Keratinocyte (primary cell): ENCODE data around the gene DGKQ.

Experiments used
- CTCF ChIP-seq, 3 experiments: IDR thresholded peaks in 1 of 3; conservative IDR thresholded peaks in 1 of 3; optimal IDR thresholded peaks in 1 of 3; 2 replicates in 2 of 3; 3 replicates in 1 of 3; pipeline versions ENCODE3 to v1.5.1; 2011; ENCODE audit warnings: low read length in 3 of 3, mild to moderate bottlenecking in 3 of 3, moderate library complexity in 2 of 3, control low read depth in 1 of 3, inconsistent platforms in 1 of 3; ENCODE audit not compliant: insufficient read depth in 2 of 3; ENCODE audit errors: extremely low read depth in 1 of 3
- EZH2 ChIP-seq: IDR thresholded peaks from one replicate; pipeline ENCODE4 v1.6.1; 2012; ENCODE audit warnings: inconsistent platforms, mild to moderate bottlenecking, low read length, moderate library complexity

DNA sequence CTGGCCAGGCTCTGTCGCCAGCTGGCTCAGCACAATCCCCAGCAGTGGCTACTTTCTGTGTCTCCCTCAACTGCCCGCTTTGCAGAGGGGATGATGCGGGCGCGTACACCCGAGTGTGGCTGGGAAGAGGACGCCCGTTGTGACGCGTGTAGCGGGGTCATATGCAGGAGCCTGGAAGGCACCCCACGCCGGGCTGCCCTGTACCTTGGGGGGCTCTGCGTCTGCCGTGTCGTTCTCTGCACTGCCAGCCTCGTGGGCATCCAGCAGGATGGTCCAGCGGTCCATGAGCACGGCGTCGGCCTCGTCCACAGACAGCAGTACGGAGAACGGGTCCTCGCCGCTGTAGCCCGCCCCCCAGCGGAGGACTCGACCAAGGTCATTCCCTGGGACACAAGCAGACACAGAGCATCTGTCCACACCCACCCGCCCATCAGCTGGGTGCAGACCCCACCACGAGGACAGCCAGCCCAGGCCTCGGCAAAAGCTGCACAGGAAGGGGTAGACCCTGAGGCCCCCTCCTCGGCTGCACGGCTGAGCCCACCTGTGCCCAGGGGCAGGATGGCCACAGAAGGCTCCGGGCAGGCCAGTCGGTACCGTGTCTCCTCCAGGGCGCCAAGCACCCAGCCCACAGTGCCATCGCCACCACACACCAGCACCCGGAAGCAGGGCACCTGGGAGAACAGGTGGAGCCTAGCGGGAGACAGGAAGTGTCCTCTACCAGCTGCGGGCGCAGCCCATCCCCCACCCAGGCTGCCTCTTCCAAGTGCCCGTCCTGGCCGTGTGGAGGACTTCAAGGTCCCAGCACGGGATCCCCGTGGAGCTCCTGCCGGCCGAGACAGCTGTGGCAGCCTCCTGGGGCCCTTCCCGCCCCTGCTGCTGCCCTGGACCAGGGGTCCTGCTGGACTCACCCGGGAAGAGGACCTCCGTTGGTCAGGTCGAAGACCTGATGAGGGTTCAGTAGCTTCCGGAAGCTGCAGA is 10.8 kb downstream of the DGKQ start:
- TF ChIP-seq CTCF (optimal IDR thresholded peaks at IDR 0.05 in 1 of 3, IDR thresholded peaks at IDR 0.05 in 1 of 3, conservative IDR thresholded peaks at IDR 0.05 in 1 of 3; ENCODE audit: extremely low read depth in 1 of 3, insufficient read depth in 2 of 3, low read length in 3 of 3): no peak
- TF ChIP-seq EZH2: no peak
